Measurements from ENCODE around the gene ELF1. TPM values are rescaled to one million over a fixed set of nuclear protein-coding genes. Genes with fewer than 3 reads are reported as not detected.

Gene ELF1
- total RNA-seq, 1 experiment from 2014 or later, result 11.3 TPM

DNA sequence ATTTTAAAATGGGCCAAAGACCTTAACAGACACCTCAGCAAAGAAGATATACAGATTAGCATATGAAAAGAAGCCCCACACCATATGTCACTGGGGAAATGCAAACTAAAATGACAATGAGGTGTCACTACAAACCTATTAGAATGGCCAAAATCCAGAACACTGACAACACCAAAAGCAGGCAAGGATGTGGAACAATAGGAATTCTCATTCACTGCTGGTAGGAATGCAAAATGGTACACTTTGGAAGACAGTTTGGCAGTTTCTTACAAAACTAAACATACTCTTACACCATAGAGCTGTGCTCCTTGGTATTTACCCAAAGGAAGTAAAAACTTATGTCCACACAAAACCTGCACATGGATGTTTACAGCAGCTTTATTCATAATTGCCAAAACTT, 23.1 kb downstream of the ELF1 start:
- Histone ChIP-seq H3K9me3 (no peaks in the 10 kb centered on the region), H3K36me3 (peaks cover 5% of the 10 kb centered on the region; the same call in 1 of the 2 replicates), H3K4me3 (no peak overlapping the region), H3K27me3 (no peaks in the 10 kb centered on the region)
- DNase-seq, result no peak

DNA sequence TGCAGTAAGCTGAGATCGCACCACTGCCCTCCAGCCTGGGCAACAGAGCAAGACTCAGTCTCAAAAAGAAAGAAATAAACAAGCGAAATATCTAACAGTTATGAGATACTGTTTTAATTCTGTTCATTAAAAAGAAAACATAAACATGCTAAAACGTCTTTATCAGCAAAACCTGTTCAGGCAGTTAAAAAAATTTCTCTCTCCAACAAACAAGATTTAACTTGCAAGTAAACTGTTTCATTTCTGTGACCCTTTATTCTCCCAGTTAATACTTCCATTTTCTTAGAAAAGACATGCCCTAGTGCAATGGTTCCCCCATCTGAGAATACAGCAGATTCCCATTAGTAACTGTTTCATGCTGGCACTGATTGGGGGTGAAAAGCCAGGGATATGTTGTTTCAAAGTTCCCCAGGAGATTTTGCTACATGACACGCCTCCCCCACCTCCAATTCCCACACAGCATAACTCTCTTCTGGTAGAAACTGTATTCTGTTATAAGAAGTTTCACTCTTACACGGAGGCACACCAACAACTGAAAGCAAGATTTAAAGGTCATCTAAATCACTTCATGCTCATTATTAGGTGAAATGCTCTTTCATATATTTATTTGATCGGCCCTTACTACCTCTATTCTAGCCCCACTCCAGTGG, 24.4 kb downstream of the ELF1 start:
- DNase-seq, result no peak
- Histone ChIP-seq H3K9me3 (no peaks in the 10 kb centered on the region), H3K27me3 (no peaks in the 10 kb centered on the region), H3K4me3 (no peak overlapping the region), H3K36me3 (peaks cover 5% of the 10 kb centered on the region; the same call in 1 of the 2 replicates)

DNA sequence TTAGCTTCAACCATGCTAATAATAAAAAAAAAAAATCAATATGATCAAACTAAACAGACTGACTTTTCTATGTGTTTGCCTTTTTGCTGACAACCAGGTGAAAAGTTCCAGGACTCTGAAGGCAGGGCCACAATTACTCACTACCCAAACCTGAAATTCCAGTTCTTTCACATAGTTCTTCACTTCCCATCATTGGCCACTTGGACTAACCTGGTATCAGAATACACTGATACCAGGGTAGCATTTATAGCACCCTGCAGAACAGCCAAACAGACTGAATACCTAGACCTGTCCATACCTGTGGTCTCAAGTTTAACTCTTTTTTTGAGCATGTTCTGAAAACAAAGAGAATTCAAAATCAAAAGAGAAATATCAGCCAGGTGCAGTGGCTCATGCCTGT, 25.1 kb downstream of the ELF1 start:
- peaks cover 5% of the 10 kb centered on the region; the same call in 1 of the 2 replicates for H3K36me3 ChIP-seq
- no peak overlapping the region for H3K4me3 ChIP-seq
- H3K27me3 ChIP-seq, result no peaks in the 10 kb centered on the region
- no peaks in the 10 kb centered on the region for H3K9me3 ChIP-seq
- no peak for DNase-seq

DNA sequence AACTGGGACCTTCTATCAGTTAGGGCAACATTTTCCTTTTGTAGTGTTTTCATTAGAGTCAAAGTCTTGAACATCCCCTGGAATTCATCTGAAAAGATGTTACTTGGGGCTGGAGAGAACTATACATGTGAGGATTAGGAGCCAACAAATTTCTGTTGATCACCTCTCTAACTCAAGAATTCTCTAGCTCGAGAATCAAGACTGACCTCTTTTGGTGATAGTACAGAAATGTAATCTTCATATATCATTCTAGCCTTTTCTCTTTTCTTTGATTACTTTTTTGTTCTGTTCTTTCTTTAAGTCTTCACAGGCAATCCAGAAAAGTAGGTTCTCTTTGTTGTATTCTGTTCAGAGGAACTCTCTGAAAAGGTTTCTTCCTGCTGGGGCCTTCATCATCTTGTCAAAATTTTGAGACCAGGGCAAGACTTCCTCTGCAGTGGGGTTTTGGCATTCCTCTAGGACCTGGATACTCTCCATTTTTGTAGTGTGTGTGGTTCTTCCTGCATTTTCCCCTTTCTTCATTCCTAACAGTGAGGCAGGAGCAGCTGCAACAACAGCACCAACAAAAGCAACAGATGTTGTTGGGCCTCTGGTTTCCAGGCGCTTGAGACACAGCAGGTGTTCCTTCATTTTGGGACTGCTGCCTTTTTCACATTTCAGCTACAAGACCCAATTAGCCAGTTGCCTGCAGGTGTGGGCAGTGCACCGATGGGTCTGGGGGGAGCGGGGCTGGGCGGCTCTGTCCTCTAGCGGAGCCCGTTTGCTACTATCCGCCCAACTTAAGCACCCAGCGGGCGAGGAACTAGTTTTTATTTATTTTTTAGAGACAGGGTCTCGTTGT, 26.2 kb downstream of the ELF1 start:
- Histone ChIP-seq H3K9me3 (no peaks in the 10 kb centered on the region), H3K4me3 (no peak overlapping the region), H3K27me3 (no peaks in the 10 kb centered on the region), H3K36me3 (peaks cover 3% of the 10 kb centered on the region; the same call in 1 of the 2 replicates)
- DNase-seq, result no peak

DNA sequence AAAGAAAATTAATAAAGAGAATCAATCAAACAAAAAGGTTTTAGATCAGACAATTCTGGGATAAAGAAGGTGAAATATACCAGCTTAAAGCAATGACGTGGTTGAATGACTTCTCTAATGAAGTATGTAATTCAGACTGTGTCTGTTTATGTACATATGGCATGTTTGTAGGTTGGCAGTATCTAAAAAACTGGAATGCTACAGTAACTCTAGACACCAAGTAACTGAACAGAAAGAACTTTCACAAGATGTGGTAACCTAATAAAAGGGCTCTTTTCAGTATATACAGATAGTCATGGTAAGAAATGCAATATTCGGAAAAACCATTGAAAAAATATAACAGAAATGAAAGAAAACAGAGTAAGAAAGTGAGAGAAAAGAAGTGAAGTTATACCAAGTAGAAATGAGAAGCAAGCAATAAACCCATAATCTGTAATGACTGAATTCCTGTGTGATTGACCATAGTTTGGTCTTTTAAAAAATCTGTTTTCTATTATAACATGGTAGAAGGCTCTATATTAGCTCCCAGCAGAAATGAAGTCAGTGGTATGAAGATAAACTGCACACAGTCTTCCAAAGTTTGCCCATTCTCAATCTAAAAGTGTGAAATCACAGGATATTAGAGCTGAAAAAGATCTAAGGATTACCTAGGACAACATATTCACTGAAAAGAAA, 31.4 kb downstream of the ELF1 start:
- DNase-seq, result no peak
- no peak overlapping the region for H3K4me3 ChIP-seq
- no peaks in the 10 kb centered on the region for H3K9me3 ChIP-seq

DNA sequence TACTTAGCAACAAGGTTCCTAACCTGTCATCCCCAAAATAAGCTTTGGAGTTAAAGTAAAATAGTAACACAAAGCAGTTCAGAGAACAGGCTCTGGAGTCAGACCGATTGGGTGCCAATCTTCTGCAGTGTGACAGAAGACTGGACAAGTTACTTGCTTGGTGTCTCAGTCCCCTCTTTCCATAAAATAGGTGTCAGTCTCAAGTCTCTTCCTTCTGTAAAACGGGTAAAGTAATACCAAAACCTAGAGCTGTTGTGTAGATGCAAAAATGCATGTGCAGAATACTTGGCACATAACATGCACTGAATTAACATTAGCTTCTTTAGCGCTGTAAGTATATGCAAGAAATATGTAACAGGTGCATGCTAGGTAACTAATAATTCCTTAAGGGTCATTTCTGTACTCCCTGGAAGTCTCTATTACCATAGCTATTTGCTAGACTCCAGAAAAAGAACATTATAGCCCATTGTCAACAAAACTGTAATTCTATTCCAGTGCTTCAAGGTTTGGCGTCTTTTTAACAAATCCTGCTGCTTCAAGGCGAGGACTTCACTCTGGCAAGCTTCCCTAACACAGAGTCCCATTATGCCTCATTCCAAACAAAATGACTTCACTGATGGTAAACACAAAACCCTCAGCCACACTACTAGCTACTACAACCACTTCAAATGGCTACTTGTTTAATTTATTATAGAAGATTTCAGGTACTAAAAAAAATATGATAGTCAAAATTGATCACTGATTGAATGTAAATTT, 32.8 kb downstream of the ELF1 start:
- no peaks in the 10 kb centered on the region for H3K9me3 ChIP-seq
- H3K4me3 ChIP-seq, result no peak overlapping the region
- no peaks in the 10 kb centered on the region for H3K36me3 ChIP-seq
- H3K27me3 ChIP-seq, result no peaks in the 10 kb centered on the region
- no peak for DNase-seq

More for the DNA sequence above, 31.4 kb downstream of the ELF1 start:
- Histone ChIP-seq H3K36me3 (no peaks in the 10 kb centered on the region), H3K27me3 (no peaks in the 10 kb centered on the region)

DNA sequence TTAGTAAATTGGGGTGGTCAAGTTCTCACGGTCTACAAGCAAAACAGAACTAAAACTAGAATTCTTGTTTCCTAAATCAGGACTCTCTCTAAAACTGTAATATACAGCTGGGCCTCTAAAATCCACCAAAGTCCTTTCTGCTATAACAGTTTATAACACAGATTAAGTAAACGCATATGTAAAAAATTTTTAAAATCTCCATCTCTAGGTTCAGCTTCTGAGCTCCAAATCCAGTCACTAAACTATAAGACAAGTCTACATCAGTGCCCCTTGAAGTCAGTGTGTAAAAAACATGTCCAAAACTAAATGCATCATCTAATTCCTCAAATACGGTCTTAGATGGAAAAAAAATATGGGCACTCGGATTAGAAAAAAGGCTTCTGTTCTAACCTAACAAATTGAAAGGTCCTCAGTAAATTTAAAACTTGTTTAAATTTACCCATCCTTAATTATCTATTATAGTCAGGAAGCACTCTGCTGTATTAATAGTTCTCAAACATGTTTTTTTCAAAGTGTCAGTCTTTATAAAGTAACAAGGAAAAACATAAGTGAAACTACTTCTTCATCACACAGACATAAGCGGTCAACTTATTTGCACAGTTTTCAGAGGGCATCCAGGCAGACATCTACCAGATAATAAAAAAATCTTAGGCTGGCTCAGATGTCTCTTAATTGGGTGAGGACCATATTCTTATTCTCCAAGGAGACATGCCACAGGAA, 33.6 kb downstream of the ELF1 start:
- DNase-seq, result no peak
- Histone ChIP-seq H3K9me3 (no peaks in the 10 kb centered on the region), H3K27me3 (no peaks in the 10 kb centered on the region), H3K36me3 (no peaks in the 10 kb centered on the region), H3K4me3 (no peak overlapping the region)

DNA sequence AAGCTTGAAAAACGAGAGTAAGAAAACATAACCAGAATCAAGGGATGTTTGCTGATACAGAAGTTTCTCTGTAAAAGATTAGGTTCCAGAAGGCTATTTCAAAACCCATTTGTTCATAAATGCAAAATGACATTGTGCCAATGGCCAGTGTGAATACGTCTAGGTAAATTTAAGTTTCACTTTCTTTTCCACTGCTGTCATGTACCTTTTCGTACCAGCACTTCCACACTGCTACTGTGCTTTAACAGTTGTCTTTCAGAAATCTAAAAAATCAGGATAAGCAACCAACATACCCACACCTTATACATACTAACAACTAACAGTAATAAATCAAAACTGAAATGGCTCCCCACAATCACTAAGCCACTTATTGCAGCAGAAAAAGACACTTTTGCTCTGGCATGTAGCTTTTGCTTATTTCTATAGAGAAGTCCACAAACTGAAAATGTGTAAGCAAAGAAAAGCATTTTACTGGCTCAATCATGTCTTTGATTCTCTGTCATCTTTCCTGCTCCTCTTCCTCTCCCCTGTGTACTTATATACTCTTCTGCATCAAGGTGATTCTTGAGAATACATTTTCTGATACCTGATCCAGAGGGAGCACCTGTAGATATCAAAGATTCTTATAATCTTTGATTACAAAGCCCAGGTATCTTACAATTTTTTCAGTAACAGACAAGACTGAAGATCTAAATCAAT, 34.3 kb downstream of the ELF1 start:
- Histone ChIP-seq H3K9me3 (no peaks in the 10 kb centered on the region), H3K36me3 (no peaks in the 10 kb centered on the region), H3K27me3 (no peaks in the 10 kb centered on the region), H3K4me3 (no peak overlapping the region)
- no peak for DNase-seq

DNA sequence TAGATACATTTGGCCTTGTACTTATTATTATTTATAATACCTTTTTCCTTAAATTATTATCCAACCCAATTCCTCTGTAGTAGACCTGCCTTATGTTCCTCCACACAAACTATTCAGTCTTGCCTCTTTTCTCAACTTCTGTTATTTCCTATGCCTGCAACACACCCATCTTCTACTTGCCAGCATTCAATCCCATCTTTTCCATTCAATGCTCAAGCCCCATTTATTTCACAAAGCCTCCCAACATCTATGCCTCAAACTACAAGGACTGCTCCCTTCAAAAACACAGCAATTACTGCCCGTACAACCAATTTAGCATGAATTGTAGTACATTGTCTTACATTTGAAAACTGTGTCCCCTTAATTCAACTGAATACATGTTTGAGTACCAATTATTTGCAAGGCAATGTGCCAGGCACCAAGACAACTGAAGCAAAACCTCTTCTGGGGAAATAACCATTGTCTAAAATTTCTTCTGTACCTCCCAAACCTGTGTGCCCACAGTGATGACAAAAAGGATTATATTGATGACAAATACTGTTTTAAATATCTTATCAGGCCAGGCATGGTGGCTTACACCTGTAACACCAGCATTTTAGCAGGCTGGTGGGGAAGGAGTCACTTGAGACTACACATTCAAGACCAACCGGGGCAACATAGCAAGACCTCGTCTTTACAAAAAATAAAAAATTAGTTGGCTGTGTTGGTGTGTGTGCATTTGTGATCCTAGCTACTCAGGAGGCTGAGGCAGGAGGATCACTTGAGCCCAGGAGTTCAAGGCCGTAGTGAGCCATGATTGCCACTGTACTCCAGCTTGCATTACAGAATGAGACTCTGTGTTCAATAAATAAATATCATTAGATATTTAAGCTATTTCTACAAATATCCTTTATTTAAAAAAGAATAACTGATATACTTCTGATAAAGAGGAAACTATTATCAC, 35.1 kb downstream of the ELF1 start:
- no peak overlapping the region for H3K4me3 ChIP-seq

DNA sequence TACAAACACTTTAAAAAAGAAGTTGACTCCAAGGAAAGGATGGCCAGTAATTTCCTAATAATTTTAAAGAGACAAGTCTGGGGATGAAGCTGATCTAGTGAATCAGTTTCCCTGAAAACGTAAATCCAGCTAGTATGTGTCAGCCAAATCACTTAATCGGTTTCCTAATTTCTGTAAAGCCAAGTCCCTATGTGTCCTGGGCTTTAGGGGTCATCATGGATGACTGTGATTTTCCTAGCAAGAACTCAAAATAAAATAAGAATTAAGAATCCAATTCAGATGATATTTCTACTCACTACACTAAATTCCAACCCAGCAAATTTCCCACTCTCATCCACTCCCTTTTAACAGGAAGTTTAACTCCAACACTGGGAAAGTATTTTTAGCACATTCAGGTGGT, 35.9 kb downstream of the ELF1 start:
- DNase-seq, result no peak
- Histone ChIP-seq H3K27me3 (no peaks in the 10 kb centered on the region), H3K4me3 (no peak overlapping the region), H3K9me3 (no peaks in the 10 kb centered on the region), H3K36me3 (no peaks in the 10 kb centered on the region)

More for the DNA sequence above, 35.1 kb downstream of the ELF1 start:
- Histone ChIP-seq H3K27me3 (no peaks in the 10 kb centered on the region), H3K9me3 (no peaks in the 10 kb centered on the region), H3K36me3 (no peaks in the 10 kb centered on the region)
- DNase-seq, result no peak

DNA sequence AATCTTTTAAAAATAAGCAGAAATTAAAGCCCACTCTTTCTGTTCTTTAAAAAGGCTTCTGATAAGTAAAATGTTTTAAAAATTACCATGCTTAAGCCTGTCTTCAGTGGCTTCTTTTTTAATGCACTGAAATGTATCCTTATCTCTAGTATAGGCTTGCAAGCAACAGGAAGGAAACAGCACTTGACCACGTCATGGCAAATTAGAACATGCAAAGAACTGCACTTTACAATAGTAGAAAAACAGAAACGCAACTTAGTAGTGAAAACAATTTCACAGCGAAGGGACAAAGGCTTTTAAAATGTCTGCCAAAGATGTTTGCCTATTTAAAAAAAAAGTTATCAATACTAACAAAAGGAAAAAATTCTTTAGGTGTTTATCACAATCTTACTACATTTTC, 36.3 kb downstream of the ELF1 start:
- DNase-seq, result no peak
- Histone ChIP-seq H3K36me3 (no peaks in the 10 kb centered on the region), H3K27me3 (no peaks in the 10 kb centered on the region), H3K4me3 (no peak overlapping the region), H3K9me3 (no peaks in the 10 kb centered on the region)

DNA sequence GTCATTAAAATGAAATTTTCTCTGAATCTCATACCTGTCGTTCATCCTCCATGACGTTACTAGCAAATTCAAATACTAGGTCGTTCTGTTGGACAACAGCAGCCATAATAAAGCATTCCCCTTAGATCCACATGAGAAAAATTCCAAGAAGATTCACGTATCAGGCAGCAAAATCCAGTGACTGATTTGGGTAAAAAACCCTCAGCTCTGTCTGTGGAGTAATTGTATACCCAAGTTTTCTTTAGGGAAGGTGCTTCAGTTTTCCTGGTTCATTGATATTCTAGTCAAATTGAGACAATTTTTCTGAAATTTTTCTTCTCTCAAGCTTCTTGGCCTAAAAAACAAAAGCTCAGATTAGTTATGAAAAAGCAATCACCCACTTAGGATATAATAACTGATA, 37.2 kb downstream of the ELF1 start:
- no peaks in the 10 kb centered on the region for H3K36me3 ChIP-seq
- H3K27me3 ChIP-seq, result no peaks in the 10 kb centered on the region
- no peak for DNase-seq
- no peak overlapping the region for H3K4me3 ChIP-seq
- no peaks in the 10 kb centered on the region for H3K9me3 ChIP-seq

DNA sequence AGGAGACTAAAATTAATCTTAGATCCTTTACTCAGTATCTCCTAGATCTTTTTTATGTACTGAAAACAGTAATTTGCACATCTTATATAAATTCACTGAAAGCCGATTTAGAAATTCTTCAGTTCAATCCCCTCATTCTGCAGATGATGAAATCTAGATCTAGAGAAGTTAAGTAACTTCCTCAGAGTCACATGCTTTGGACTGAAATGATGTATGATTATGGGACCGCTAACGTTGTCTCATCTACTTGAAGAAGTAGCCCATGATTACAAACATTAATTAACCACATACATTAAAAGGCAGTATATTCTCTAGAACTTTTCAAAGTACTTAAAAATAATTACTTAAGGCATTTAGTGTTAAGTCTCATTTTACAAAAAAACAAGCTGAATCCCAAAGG, 37.8 kb downstream of the ELF1 start:
- no peak overlapping the region for H3K4me3 ChIP-seq

DNA sequence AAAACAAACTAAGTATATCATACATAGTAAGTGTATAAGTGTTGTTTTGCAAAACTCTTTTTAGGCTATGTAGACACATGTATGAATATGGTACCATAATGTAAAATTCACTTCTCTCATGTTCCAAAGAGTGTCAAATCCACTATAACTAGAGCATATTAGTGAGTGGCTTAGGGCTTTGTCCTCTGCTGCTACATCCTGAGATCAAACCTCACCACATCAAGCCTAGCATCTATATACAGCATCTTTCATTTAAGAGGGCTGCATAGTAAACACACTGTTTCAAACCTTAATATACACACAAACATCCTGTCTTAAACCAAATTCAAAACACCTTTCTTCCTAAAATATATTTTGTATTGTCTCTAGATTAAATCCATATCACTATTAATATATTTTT, 38.7 kb downstream of the ELF1 start:
- Histone ChIP-seq H3K9me3 (no peaks in the 10 kb centered on the region), H3K27me3 (no peaks in the 10 kb centered on the region), H3K4me3 (no peak overlapping the region), H3K36me3 (no peaks in the 10 kb centered on the region)
- no peak for DNase-seq

More for the DNA sequence above, 37.8 kb downstream of the ELF1 start:
- H3K9me3 ChIP-seq, result no peaks in the 10 kb centered on the region
- no peaks in the 10 kb centered on the region for H3K36me3 ChIP-seq
- no peak for DNase-seq
- H3K27me3 ChIP-seq, result no peaks in the 10 kb centered on the region

DNA sequence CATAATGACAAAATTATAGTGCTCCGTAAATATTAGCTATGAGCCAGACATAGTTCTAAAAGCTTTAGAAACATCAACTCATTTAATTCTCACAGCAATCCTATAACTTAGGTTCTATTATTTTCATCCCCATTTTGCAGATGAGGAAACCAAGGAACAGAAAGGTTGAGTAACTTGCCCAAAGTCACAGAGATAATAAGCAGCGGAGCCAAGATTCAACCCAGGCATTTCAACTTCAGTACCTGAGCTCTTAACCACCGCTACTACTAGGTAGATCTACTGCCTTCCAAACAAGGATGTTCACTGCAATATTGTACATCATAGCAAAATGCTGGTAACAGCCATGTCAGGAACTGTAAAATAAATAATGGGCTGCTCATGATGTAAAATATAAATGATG, 39.9 kb downstream of the ELF1 start:
- Histone ChIP-seq H3K9me3 (no peaks in the 10 kb centered on the region), H3K4me3 (no peak overlapping the region)

More for the DNA sequence above, 39.9 kb downstream of the ELF1 start:
- Histone ChIP-seq H3K27me3 (no peaks in the 10 kb centered on the region), H3K36me3 (no peaks in the 10 kb centered on the region)
- no peak for DNase-seq
